Gastrocnemius medialis (tissue), 4 donors: ENCODE measurements around the gene PRR19.

ENCODE experiments used
- POLR2A ChIP-seq, 2 donors: fragments of 450-650 bp; IDR thresholded peaks; one replicate each; pipeline ENCODE4 v1.6.1; 2017; ENCODE audit warnings: antibody characterized with exemption in 2 of 2, mild to moderate bottlenecking in 2 of 2, moderate library complexity in 2 of 2
- TF ChIP-seq, protein P1 (sequence below), 5 experiments: fragments of 450-650 bp in 3 of 5; fragments of 200-600 bp in 2 of 5; sonication (generic) in 2 of 5; IDR thresholded peaks in 4 of 5; conservative IDR thresholded peaks in 1 of 5; 1 replicate in 4 of 5; 2 replicates in 1 of 5; pipeline ENCODE4 v1.5.1; 2016 to 2019; ENCODE audit warnings: antibody characterized with exemption in 5 of 5, mild to moderate bottlenecking in 3 of 5, moderate library complexity in 3 of 5

DNA sequence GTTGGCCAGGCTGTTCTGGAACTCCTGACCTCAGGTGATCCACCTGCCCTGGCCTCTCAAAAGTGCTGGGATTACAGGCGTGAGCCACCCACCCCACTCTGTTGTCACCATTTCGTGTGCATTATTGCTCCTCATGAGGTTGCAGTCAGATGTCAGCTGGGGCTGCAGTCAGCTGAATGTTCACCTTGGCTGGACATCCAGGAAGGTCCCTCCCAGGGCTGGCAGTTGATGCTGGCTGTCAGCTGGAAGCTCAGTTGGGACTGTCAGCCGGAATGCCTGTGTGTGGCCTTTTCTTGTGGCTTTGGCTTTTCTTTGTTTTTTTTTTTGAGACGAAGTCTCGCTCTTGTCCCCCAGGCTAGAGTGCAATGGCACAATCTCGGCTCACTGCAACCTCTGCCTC is 30.1 kb downstream of the PRR19 start:
- TF ChIP-seq, protein P1, sequence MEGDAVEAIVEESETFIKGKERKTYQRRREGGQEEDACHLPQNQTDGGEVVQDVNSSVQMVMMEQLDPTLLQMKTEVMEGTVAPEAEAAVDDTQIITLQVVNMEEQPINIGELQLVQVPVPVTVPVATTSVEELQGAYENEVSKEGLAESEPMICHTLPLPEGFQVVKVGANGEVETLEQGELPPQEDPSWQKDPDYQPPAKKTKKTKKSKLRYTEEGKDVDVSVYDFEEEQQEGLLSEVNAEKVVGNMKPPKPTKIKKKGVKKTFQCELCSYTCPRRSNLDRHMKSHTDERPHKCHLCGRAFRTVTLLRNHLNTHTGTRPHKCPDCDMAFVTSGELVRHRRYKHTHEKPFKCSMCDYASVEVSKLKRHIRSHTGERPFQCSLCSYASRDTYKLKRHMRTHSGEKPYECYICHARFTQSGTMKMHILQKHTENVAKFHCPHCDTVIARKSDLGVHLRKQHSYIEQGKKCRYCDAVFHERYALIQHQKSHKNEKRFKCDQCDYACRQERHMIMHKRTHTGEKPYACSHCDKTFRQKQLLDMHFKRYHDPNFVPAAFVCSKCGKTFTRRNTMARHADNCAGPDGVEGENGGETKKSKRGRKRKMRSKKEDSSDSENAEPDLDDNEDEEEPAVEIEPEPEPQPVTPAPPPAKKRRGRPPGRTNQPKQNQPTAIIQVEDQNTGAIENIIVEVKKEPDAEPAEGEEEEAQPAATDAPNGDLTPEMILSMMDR (IDR thresholded peaks at IDR 0.05 in 4 of 5, conservative IDR thresholded peaks at IDR 0.05 in 1 of 5) = no peak
- TF ChIP-seq POLR2A (IDR thresholded peaks at IDR 0.05) = no peak
